ENCODE results near the gene AQP5.

DNA sequence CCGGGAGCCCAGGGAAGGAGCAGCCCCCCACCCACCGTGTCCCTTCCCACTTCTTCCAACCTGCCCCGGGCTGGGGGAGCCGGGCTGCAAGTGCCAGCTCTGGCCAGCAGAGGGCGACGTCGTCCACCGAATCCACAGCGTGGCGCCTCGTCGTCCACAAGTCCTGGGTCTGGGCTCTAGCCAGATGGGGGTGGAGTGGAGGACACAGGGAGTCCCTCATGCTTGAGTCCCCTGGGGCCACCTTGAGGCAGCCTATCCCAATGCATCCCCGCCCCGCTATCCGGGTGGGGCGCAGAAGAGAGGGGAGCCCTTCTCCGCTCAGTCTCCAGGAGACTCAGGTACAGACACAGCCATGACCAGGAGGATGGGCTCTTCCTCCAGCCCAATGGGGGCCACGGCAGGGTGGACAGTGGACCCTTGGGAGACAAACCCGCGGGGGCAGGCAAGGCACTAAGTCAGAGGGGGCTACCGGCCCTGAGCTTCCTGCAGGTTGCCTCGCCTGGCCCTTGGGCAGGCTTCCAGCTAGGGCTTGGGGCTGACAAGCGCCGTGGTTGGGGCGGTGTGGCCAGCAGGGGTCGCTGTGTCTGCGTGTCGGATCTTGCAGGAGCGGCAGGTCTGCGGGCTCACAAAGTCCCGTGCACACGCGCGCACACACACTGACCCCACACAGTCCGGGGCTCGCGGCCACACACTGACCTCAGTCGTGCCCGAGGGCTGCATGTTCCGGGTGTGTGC, 5.5 kb downstream of the AQP5 start:
- TF ChIP-seq ZNF274 (IDR thresholded peaks at IDR 0.05; ENCODE audit: low read depth, low read length) = no peak
- no peak for TF ChIP-seq SUZ12 (IDR thresholded peaks at IDR 0.05; ENCODE audit: extremely low read depth, insufficient read depth, insufficient read length)
- no peak for TF ChIP-seq YY1 (IDR thresholded peaks at IDR 0.05; ENCODE audit: insufficient read depth, insufficient read length)
